GM23338 (cell line): ENCODE measurements around the gene YPEL3. TPM values are rescaled to one million over a fixed set of nuclear protein-coding genes. Genes with fewer than 3 reads are reported as not detected.

Experiments
- ATAC-seq: fragments of 200-7000 bp; cut with Tn5 transposase; 3 replicates; pipeline ENCODE4 v1.9.1; 2020
- DNase-seq: peaks from one replicate; pipeline ENCODE4 v3.0.0-alpha.2; 2015; ENCODE audit warnings: low spot score
- H2AFZ ChIP-seq: fragments of 200-600 bp; sonication (generic); 2 replicates; pipeline ENCODE4 v1.8.0; 2016; ENCODE audit warnings: antibody characterized with exemption, mild to moderate bottlenecking, moderate library complexity
- H3F3A ChIP-seq: fragments of 200-600 bp; sonication (generic); replicated peaks from 2 replicates; pipeline ENCODE4 v1.8.0; 2017; ENCODE audit warnings: antibody characterized with exemption, mixed run types, low read depth
- H3K27ac ChIP-seq: fragments of 200-600 bp; sonication (generic); 2 replicates; pipeline ENCODE4 v1.6.1; 2016; ENCODE audit warnings: low read depth
- H3K27me3 ChIP-seq: fragments of 200-600 bp; sonication (generic); 2 replicates; pipeline ENCODE4 v1.8.0; 2016; ENCODE audit warnings: mild to moderate bottlenecking, mixed run types, moderate library complexity; ENCODE audit not compliant: insufficient read depth
- H3K36me3 ChIP-seq: fragments of 200-600 bp; sonication (generic); 2 replicates; pipeline ENCODE4 v1.8.0; 2016; ENCODE audit warnings: mild to moderate bottlenecking; ENCODE audit not compliant: insufficient read depth
- H3K4me1 ChIP-seq: fragments of 200-600 bp; sonication (generic); 2 replicates; pipeline ENCODE4 v1.8.0; 2016; ENCODE audit warnings: mild to moderate bottlenecking, moderate library complexity; ENCODE audit not compliant: insufficient read depth
- H3K4me2 ChIP-seq: fragments of 200-600 bp; sonication (generic); 2 replicates; pipeline ENCODE4 v1.7.1; 2017; ENCODE audit warnings: mixed run types
- H3K4me3 ChIP-seq: fragments of 200-600 bp; sonication (generic); 2 replicates; pipeline ENCODE4 v1.6.1; 2016; ENCODE audit warnings: mixed run types
- H3K79me2 ChIP-seq: fragments of 200-600 bp; sonication (generic); replicated peaks from 2 replicates; pipeline ENCODE4 v1.8.0; 2017; ENCODE audit warnings: mild to moderate bottlenecking; ENCODE audit not compliant: insufficient read depth
- H3K9me2 ChIP-seq: fragments of 200-600 bp; sonication (generic); 2 replicates; pipeline ENCODE4 v1.8.0; 2017; ENCODE audit not compliant: insufficient read depth
- H4K20me1 ChIP-seq: fragments of 200-600 bp; sonication (generic); replicated peaks from 2 replicates; pipeline ENCODE4 v1.8.0; 2017; ENCODE audit warnings: mild to moderate bottlenecking; ENCODE audit not compliant: insufficient read depth
- H3K27ac Mint-ChIP-seq: 2 replicates; pipeline ENCODE4 v1.8.0; 2020; ENCODE audit warnings: inconsistent platforms, mild to moderate bottlenecking, moderate library complexity, mixed read lengths
- H3K27me3 Mint-ChIP-seq: 3 replicates; pipeline ENCODE4 v1.8.0; 2022; ENCODE audit warnings: low read depth, mild to moderate bottlenecking, moderate library complexity, mixed read lengths, inconsistent platforms; ENCODE audit not compliant: insufficient read depth, poor library complexity
- H3K36me3 Mint-ChIP-seq: 3 replicates; pipeline ENCODE4 v1.8.0; 2021; ENCODE audit warnings: low read depth, mild to moderate bottlenecking, inconsistent platforms, moderate library complexity, mixed read lengths
- H3K4me1 Mint-ChIP-seq: 3 replicates; pipeline ENCODE4 v1.8.0; 2020; ENCODE audit warnings: mild to moderate bottlenecking, inconsistent platforms, mixed read lengths
- H3K4me3 Mint-ChIP-seq: 3 replicates; pipeline ENCODE4 v1.8.0; 2021; ENCODE audit warnings: moderate library complexity, mild to moderate bottlenecking, inconsistent platforms, mixed read lengths
- H3K9me3 Mint-ChIP-seq: 3 replicates; pipeline ENCODE4 v1.8.0; 2020; ENCODE audit warnings: moderate library complexity, mild to moderate bottlenecking, inconsistent platforms, mixed read lengths
- CREB1 ChIP-seq: fragments of 250-450 bp; sonication (Bioruptor Pico); IDR thresholded peaks from 2 replicates; pipeline ENCODE4 v1.5.0; 2020; ENCODE audit warnings: low read depth, mild to moderate bottlenecking, moderate library complexity
- EZH2 ChIP-seq: fragments of 200-600 bp; sonication (generic); IDR thresholded peaks from one replicate; pipeline ENCODE4 v1.8.0; 2017; ENCODE audit warnings: antibody characterized with exemption, mild to moderate bottlenecking, low read depth; ENCODE audit not compliant: unreplicated experiment
- EZH2phosphoT487 ChIP-seq: fragments of 200-600 bp; sonication (generic); IDR thresholded peaks from one replicate; pipeline ENCODE4 v1.8.1; 2018; ENCODE audit warnings: antibody characterized with exemption; ENCODE audit not compliant: unreplicated experiment
- JUNB ChIP-seq: IDR thresholded peaks from one replicate; pipeline ENCODE4 v1.6.1; 2016; ENCODE audit warnings: antibody characterized with exemption; ENCODE audit not compliant: unreplicated experiment
- NANOG ChIP-seq: IDR thresholded peaks from 2 replicates; pipeline ENCODE4 v1.6.1; 2016; ENCODE audit warnings: antibody characterized with exemption, borderline replicate concordance
- POLR2AphosphoS5 ChIP-seq: IDR thresholded peaks from 2 replicates; pipeline ENCODE4 v1.6.1; 2016; ENCODE audit warnings: antibody characterized with exemption, low read depth
- STAT1 ChIP-seq: IDR thresholded peaks from one replicate; pipeline ENCODE4 v1.6.1; 2016; ENCODE audit warnings: antibody characterized with exemption; ENCODE audit not compliant: unreplicated experiment
- ZNF114 ChIP-seq: fragments of 250-450 bp; sonication (Bioruptor Pico); IDR thresholded peaks from 2 replicates; pipeline ENCODE4 v1.5.0; 2020; ENCODE audit warnings: mild to moderate bottlenecking, moderate library complexity
- ZNF331 ChIP-seq: fragments of 250-450 bp; sonication (Bioruptor Pico); IDR thresholded peaks from 2 replicates; pipeline ENCODE4 v1.5.0; 2020; ENCODE audit warnings: low read depth, mild to moderate bottlenecking, moderate library complexity
- polyA plus RNA-seq: library from polyadenylated mRNA; unstranded; fragments of >200 nt; fragmentation: Nextera tagmentation; extraction: Ambion mirVana; gene quantifications from 2 replicates; pipeline ENCODE4 v1.2.1, GENCODE V29; 2016
- total RNA-seq: library from RNA; depleted of rRNA; stranded (reverse); fragments of >200 nt; shearing (Covaris generic); gene quantifications from 2 replicates; pipeline ENCODE4 v1.2.3, GENCODE V29; 2014
- TF ChIP-seq, protein P1 (sequence below): IDR thresholded peaks from one replicate; pipeline ENCODE4 v1.6.1; 2018; ENCODE audit warnings: antibody characterized with exemption; ENCODE audit not compliant: unreplicated experiment
- TF ChIP-seq, protein P2 (sequence below): IDR thresholded peaks from 2 replicates; pipeline ENCODE4 v1.6.1; 2016; ENCODE audit warnings: antibody characterized with exemption
- TF ChIP-seq, protein P3 (sequence below), 2 experiments: fragments of 200-600 bp in 1 of 2; sonication (generic) in 1 of 2; conservative IDR thresholded peaks; 2 replicates each; pipeline versions ENCODE4 v1.5.1 to v1.6.1; 2016 to 2017; ENCODE audit warnings: antibody characterized with exemption in 2 of 2, low read depth in 2 of 2, mild to moderate bottlenecking in 2 of 2, moderate library complexity in 1 of 2
- TF ChIP-seq, protein P4 (sequence below): fragments of 250-450 bp; sonication (Bioruptor Pico); IDR thresholded peaks from 2 replicates; pipeline ENCODE4 v1.5.0; 2020; ENCODE audit warnings: mild to moderate bottlenecking, moderate library complexity

YPEL3 gene
- total and polyA plus RNA-seq, 2 experiments from 2014 or later = 27.8 to 86.1 TPM

DNA sequence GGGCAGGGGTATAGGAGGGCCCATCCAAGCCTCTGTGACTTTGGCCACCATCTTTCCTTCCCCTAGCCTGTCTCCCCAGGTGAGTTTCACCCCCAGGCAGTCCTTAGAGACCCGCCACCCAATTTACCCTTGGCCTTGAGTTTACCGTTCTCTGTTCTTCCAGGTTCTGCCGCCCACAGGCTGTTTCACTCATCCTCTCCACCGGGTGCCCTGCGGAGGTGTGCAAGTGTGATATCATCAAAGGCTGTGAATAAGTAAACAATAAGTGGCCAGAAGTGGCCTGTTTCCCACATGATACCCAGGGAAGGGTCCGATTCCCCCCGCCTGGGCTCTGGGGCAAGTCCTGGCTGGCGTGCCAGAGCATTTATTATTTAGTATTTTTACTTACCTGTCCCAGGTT lies 49.8 kb downstream of the YPEL3 start:
- H3K27me3 ChIP-seq = no peaks in the 10 kb centered on the region
- no peaks in the 10 kb centered on the region for H3K36me3 ChIP-seq
- H3K9me2 ChIP-seq = no peaks in the 10 kb centered on the region
- Mint-ChIP-seq H3K4me1 (no peaks in the 10 kb centered on the region), H3K27me3 (peaks cover 9% of the 10 kb centered on the region), H3K36me3 (no peaks in the 10 kb centered on the region), H3K4me3 (no peak overlapping the region), H3K27ac (no peak overlapping the region), H3K9me3 (no peaks in the 10 kb centered on the region; the same call in 2 of the 3 replicates)
- H3K27ac ChIP-seq = no peak overlapping the region
- H2AFZ ChIP-seq = no peak overlapping the region
- ATAC-seq = no peak
- H3K79me2 ChIP-seq = no peaks in the 10 kb centered on the region
- no peak overlapping the region for H3K4me3 ChIP-seq
- H4K20me1 ChIP-seq = no peaks in the 10 kb centered on the region
- H3K4me2 ChIP-seq = no peak overlapping the region
- no peaks in the 10 kb centered on the region for H3K4me1 ChIP-seq
- no peak for DNase-seq
- TF ChIP-seq, protein P1, sequence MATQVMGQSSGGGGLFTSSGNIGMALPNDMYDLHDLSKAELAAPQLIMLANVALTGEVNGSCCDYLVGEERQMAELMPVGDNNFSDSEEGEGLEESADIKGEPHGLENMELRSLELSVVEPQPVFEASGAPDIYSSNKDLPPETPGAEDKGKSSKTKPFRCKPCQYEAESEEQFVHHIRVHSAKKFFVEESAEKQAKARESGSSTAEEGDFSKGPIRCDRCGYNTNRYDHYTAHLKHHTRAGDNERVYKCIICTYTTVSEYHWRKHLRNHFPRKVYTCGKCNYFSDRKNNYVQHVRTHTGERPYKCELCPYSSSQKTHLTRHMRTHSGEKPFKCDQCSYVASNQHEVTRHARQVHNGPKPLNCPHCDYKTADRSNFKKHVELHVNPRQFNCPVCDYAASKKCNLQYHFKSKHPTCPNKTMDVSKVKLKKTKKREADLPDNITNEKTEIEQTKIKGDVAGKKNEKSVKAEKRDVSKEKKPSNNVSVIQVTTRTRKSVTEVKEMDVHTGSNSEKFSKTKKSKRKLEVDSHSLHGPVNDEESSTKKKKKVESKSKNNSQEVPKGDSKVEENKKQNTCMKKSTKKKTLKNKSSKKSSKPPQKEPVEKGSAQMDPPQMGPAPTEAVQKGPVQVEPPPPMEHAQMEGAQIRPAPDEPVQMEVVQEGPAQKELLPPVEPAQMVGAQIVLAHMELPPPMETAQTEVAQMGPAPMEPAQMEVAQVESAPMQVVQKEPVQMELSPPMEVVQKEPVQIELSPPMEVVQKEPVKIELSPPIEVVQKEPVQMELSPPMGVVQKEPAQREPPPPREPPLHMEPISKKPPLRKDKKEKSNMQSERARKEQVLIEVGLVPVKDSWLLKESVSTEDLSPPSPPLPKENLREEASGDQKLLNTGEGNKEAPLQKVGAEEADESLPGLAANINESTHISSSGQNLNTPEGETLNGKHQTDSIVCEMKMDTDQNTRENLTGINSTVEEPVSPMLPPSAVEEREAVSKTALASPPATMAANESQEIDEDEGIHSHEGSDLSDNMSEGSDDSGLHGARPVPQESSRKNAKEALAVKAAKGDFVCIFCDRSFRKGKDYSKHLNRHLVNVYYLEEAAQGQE = no peak
- TF ChIP-seq NANOG = no peak
- no peak for TF ChIP-seq STAT1
- TF ChIP-seq EZH2 = no peak
- TF ChIP-seq, protein P2, sequence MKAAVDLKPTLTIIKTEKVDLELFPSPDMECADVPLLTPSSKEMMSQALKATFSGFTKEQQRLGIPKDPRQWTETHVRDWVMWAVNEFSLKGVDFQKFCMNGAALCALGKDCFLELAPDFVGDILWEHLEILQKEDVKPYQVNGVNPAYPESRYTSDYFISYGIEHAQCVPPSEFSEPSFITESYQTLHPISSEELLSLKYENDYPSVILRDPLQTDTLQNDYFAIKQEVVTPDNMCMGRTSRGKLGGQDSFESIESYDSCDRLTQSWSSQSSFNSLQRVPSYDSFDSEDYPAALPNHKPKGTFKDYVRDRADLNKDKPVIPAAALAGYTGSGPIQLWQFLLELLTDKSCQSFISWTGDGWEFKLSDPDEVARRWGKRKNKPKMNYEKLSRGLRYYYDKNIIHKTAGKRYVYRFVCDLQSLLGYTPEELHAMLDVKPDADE = no peak
- TF ChIP-seq CREB1 (CRISPR knock-in tag) = no peak
- TF ChIP-seq EZH2phosphoT487 = no peak
- TF ChIP-seq ZNF331 = no peak
- TF ChIP-seq POLR2AphosphoS5 = no peak
- TF ChIP-seq JUNB = no peak
- TF ChIP-seq ZNF114 (CRISPR knock-in tag) = no peak
- TF ChIP-seq, protein P3, sequence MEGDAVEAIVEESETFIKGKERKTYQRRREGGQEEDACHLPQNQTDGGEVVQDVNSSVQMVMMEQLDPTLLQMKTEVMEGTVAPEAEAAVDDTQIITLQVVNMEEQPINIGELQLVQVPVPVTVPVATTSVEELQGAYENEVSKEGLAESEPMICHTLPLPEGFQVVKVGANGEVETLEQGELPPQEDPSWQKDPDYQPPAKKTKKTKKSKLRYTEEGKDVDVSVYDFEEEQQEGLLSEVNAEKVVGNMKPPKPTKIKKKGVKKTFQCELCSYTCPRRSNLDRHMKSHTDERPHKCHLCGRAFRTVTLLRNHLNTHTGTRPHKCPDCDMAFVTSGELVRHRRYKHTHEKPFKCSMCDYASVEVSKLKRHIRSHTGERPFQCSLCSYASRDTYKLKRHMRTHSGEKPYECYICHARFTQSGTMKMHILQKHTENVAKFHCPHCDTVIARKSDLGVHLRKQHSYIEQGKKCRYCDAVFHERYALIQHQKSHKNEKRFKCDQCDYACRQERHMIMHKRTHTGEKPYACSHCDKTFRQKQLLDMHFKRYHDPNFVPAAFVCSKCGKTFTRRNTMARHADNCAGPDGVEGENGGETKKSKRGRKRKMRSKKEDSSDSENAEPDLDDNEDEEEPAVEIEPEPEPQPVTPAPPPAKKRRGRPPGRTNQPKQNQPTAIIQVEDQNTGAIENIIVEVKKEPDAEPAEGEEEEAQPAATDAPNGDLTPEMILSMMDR (conservative IDR thresholded peaks at IDR 0.05; ENCODE audit: low read depth in 2 of 2) = no peak
- TF ChIP-seq, protein P4, sequence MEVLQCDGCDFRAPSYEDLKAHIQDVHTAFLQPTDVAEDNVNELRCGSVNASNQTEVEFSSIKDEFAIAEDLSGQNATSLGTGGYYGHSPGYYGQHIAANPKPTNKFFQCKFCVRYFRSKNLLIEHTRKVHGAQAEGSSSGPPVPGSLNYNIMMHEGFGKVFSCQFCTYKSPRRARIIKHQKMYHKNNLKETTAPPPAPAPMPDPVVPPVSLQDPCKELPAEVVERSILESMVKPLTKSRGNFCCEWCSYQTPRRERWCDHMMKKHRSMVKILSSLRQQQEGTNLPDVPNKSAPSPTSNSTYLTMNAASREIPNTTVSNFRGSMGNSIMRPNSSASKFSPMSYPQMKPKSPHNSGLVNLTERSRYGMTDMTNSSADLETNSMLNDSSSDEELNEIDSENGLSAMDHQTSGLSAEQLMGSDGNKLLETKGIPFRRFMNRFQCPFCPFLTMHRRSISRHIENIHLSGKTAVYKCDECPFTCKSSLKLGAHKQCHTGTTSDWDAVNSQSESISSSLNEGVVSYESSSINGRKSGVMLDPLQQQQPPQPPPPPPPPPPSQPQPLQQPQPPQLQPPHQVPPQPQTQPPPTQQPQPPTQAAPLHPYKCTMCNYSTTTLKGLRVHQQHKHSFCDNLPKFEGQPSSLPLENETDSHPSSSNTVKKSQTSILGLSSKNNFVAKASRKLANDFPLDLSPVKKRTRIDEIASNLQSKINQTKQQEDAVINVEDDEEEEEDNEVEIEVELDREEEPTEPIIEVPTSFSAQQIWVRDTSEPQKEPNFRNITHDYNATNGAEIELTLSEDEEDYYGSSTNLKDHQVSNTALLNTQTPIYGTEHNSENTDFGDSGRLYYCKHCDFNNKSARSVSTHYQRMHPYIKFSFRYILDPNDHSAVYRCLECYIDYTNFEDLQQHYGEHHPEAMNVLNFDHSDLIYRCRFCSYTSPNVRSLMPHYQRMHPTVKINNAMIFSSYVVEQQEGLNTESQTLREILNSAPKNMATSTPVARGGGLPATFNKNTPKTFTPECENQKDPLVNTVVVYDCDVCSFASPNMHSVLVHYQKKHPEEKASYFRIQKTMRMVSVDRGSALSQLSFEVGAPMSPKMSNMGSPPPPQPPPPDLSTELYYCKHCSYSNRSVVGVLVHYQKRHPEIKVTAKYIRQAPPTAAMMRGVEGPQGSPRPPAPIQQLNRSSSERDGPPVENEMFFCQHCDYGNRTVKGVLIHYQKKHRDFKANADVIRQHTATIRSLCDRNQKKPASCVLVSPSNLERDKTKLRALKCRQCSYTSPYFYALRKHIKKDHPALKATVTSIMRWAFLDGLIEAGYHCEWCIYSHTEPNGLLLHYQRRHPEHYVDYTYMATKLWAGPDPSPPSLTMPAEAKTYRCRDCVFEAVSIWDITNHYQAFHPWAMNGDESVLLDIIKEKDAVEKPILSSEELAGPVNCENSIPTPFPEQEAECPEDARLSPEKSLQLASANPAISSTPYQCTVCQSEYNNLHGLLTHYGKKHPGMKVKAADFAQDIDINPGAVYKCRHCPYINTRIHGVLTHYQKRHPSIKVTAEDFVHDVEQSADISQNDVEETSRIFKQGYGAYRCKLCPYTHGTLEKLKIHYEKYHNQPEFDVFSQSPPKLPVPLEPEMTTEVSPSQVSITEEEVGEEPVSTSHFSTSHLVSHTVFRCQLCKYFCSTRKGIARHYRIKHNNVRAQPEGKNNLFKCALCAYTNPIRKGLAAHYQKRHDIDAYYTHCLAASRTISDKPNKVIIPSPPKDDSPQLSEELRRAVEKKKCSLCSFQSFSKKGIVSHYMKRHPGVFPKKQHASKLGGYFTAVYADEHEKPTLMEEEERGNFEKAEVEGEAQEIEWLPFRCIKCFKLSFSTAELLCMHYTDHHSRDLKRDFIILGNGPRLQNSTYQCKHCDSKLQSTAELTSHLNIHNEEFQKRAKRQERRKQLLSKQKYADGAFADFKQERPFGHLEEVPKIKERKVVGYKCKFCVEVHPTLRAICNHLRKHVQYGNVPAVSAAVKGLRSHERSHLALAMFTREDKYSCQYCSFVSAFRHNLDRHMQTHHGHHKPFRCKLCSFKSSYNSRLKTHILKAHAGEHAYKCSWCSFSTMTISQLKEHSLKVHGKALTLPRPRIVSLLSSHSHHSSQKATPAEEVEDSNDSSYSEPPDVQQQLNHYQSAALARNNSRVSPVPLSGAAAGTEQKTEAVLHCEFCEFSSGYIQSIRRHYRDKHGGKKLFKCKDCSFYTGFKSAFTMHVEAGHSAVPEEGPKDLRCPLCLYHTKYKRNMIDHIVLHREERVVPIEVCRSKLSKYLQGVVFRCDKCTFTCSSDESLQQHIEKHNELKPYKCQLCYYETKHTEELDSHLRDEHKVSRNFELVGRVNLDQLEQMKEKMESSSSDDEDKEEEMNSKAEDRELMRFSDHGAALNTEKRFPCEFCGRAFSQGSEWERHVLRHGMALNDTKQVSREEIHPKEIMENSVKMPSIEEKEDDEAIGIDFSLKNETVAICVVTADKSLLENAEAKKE = no peak
- H3F3A ChIP-seq = no peaks in the 10 kb centered on the region
